CD14-positive monocyte (primary cell): Measurements from ENCODE around the gene CDC25A. TPM values are rescaled to one million over a fixed set of nuclear protein-coding genes. Genes with fewer than 3 reads are reported as not detected.
A peak's percentile ranks its signal among the peaks of the same experiment; 100 is the strongest.

Experiments
- DNase-seq, 3 donors: peaks; one replicate each; pipeline ENCODE4 v3.0.0-alpha.2; 2011 to 2022
- H2AFZ ChIP-seq: 2 replicates; pipeline ENCODE4 v1.6.0; 2012; ENCODE audit warnings: mild to moderate bottlenecking, low read depth, low read length, inconsistent platforms; ENCODE audit not compliant: insufficient read depth, poor library complexity, severe bottlenecking
- H3K27ac ChIP-seq, 2 donors: 1 replicate in 1 of 2; 2 replicates in 1 of 2; pipeline ENCODE4 v1.5.1; 2012 to 2013; ENCODE audit warnings: low read length in 2 of 2, control low read depth in 1 of 2, inconsistent platforms in 1 of 2, low read depth in 1 of 2, mild to moderate bottlenecking in 1 of 2
- H3K27me3 ChIP-seq, 2 donors: one replicate each; pipeline versions ENCODE4 v1.6.0 to v1.6.1; 2011 to 2013; ENCODE audit warnings: low read length in 2 of 2; ENCODE audit not compliant: control insufficient read depth in 2 of 2, insufficient read depth in 2 of 2
- H3K36me3 ChIP-seq, 2 donors: replicated peaks in 1 of 2; 1 replicate in 1 of 2; 2 replicates in 1 of 2; pipeline versions ENCODE4 v1.5.1 to v1.6.1; 2012 to 2013; ENCODE audit warnings: low read length in 2 of 2, control low read depth in 1 of 2, inconsistent platforms in 1 of 2, mild to moderate bottlenecking in 1 of 2; ENCODE audit not compliant: insufficient read depth in 2 of 2, control insufficient read depth in 1 of 2
- H3K4me1 ChIP-seq, 2 donors: 1 replicate in 1 of 2; 2 replicates in 1 of 2; pipeline versions ENCODE4 v1.5.1 to v1.6.1; 2012 to 2013; ENCODE audit warnings: low read length in 2 of 2, control low read depth in 1 of 2, inconsistent platforms in 1 of 2, mild to moderate bottlenecking in 1 of 2, moderate library complexity in 1 of 2; ENCODE audit not compliant: insufficient read depth in 2 of 2, control insufficient read depth in 1 of 2
- H3K4me2 ChIP-seq: replicated peaks from 2 replicates; pipeline ENCODE3; 2012; ENCODE audit warnings: low read length, moderate library complexity, mild to moderate bottlenecking; ENCODE audit not compliant: poor library complexity, severe bottlenecking; ENCODE audit errors: extremely low read depth
- H3K4me3 ChIP-seq, 3 experiments: fragments of 200-600 bp in 1 of 3; sonication (generic) in 1 of 3; replicated peaks in 1 of 3; 1 replicate in 2 of 3; 2 replicates in 1 of 3; pipeline ENCODE4 v1.5.1; 2011 to 2013; ENCODE audit warnings: low read length in 3 of 3, mild to moderate bottlenecking in 3 of 3, control low read depth in 2 of 3, low read depth in 2 of 3, inconsistent platforms in 1 of 3, moderate library complexity in 1 of 3
- H3K79me2 ChIP-seq: 2 replicates; pipeline ENCODE4 v1.6.0; 2012; ENCODE audit warnings: mild to moderate bottlenecking, control low read depth, inconsistent platforms, low read length, moderate library complexity; ENCODE audit not compliant: insufficient read depth
- H3K9ac ChIP-seq: 2 replicates; pipeline ENCODE4 v1.6.0; 2017; ENCODE audit warnings: low read length, mild to moderate bottlenecking; ENCODE audit not compliant: insufficient read depth, poor library complexity, severe bottlenecking
- H3K9me3 ChIP-seq, 2 donors: replicated peaks in 1 of 2; 1 replicate in 1 of 2; 2 replicates in 1 of 2; pipeline versions ENCODE4 v1.5.1 to v1.6.1; 2012 to 2013; ENCODE audit warnings: low read length in 2 of 2, control low read depth in 1 of 2; ENCODE audit not compliant: control insufficient read depth in 1 of 2, insufficient read depth in 1 of 2
- H4K20me1 ChIP-seq: 2 replicates; pipeline ENCODE4 v1.6.0; 2012; ENCODE audit warnings: mild to moderate bottlenecking, low read length, control low read depth, moderate library complexity; ENCODE audit not compliant: insufficient read depth
- H3K27ac Mint-ChIP-seq, 7 donors: one replicate each; pipeline ENCODE4 v1.8.0; 2020; ENCODE audit warnings: mild to moderate bottlenecking in 7 of 7, mixed read lengths in 7 of 7, moderate library complexity in 6 of 7, inconsistent platforms in 2 of 7
- H3K27me3 Mint-ChIP-seq, 3 donors: one replicate each; pipeline ENCODE4 v1.8.0; 2021 to 2022; ENCODE audit warnings: low read depth in 3 of 3, mild to moderate bottlenecking in 3 of 3, mixed read lengths in 3 of 3, moderate library complexity in 3 of 3, inconsistent platforms in 1 of 3
- H3K36me3 Mint-ChIP-seq, 2 donors: one replicate each; pipeline ENCODE4 v1.8.0; 2020; ENCODE audit warnings: mixed read lengths in 2 of 2, inconsistent platforms in 1 of 2, mild to moderate bottlenecking in 1 of 2
- H3K4me1 Mint-ChIP-seq: one replicate; pipeline ENCODE4 v1.8.0; 2020; ENCODE audit warnings: mild to moderate bottlenecking, mixed read lengths
- H3K4me3 Mint-ChIP-seq, 2 donors: one replicate each; pipeline ENCODE4 v1.8.0; 2020; ENCODE audit warnings: mild to moderate bottlenecking in 2 of 2, mixed read lengths in 2 of 2, moderate library complexity in 1 of 2
- H3K9me3 Mint-ChIP-seq, 7 donors: one replicate each; pipeline ENCODE4 v1.8.0; 2020 to 2022; ENCODE audit warnings: mixed read lengths in 7 of 7, mild to moderate bottlenecking in 6 of 7, moderate library complexity in 6 of 7, inconsistent platforms in 2 of 7
- WGBS: methylation state at CpG from one replicate; pipeline ENCODE4 v1.1.5; 2013; ENCODE audit warnings: missing lambda C conversion rate; ENCODE audit not compliant: insufficient coverage; 5-methylcytosine and 5-hydroxymethylcytosine counted together
- intact Hi-C, 2 donors: fragments of 100-400 bp; cut with micrococcal nuclease; formaldehyde crosslinking; loops; one replicate each; pipeline versions ENCODE4 v1.15.0 to v1.15.1; 2023
- polyA plus RNA-seq, 3 donors: library from polyadenylated mRNA; depleted of rRNA in 1 of 3; unstranded in 2 of 3; stranded (reverse) in 1 of 3; fragments of 300-500 nt in 2 of 3; fragments of >200 nt in 1 of 3; fragmentation: Illumina TruSeq in 2 of 3; gene quantifications; 1 replicate in 2 of 3; 2 replicates in 1 of 3; pipeline ENCODE4 v1.2.3, GENCODE V29; 2012 to 2021
- TF ChIP-seq, protein P1 (sequence below): fragments of 200-600 bp; IDR thresholded peaks from one replicate; pipeline ENCODE4 v1.8.0; 2022; ENCODE audit warnings: antibody characterized with exemption, mild to moderate bottlenecking

Gene CDC25A
- polyA plus RNA-seq, 3 donors: 0.07 to 0.39 TPM; not detected in 1

DNA sequence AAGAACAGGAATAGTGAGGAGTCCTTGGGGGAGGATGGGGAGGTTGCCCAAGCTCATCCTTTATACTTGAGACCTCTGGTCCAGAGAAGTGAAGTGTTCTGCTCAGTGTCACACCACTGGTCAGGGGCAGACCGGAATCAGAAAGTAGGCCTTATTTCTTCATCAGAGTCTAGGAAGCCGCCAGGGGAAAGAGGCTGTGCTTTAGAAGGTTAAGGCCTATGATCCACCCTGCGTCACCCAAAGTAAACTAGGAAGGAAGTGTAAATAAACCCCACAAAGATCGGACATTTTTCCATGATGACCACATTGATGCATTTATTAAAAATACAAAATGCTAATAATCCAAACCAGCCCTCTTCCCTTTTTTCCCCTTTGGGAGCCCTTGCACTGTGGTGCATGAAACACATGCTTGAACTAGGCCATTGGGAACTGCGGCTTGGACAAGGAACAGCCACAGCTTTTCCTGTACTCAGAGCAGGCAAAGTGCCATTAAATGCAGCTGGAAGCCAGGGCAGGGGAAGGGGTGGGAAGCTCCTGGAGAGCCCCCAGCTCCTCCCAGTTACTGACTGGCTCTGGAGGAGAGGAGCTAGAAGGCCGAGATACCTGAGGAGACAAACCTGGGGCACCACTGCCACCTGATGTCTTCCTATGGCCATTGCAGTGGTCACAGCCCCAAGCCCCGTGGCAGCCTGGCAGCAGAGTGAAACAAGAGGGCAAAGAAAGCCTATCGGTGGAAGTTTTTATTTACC, 37.0 kb downstream of the CDC25A start:
- no peak overlapping the region for H3K4me2 ChIP-seq
- H3K9me3 ChIP-seq: no peaks in the 10 kb centered on the region
- peak; percentile 2 to 15 (median 3) for DNase-seq
- H3K4me1 Mint-ChIP-seq: peaks cover 2% of the 10 kb centered on the region
- no peaks in the 10 kb centered on the region for H3K27me3 ChIP-seq
- H3K27ac ChIP-seq: no peak overlapping the region
- no peaks in the 10 kb centered on the region for H3K36me3 ChIP-seq
- H3K9ac ChIP-seq: no peak overlapping the region
- TF ChIP-seq, protein P1, sequence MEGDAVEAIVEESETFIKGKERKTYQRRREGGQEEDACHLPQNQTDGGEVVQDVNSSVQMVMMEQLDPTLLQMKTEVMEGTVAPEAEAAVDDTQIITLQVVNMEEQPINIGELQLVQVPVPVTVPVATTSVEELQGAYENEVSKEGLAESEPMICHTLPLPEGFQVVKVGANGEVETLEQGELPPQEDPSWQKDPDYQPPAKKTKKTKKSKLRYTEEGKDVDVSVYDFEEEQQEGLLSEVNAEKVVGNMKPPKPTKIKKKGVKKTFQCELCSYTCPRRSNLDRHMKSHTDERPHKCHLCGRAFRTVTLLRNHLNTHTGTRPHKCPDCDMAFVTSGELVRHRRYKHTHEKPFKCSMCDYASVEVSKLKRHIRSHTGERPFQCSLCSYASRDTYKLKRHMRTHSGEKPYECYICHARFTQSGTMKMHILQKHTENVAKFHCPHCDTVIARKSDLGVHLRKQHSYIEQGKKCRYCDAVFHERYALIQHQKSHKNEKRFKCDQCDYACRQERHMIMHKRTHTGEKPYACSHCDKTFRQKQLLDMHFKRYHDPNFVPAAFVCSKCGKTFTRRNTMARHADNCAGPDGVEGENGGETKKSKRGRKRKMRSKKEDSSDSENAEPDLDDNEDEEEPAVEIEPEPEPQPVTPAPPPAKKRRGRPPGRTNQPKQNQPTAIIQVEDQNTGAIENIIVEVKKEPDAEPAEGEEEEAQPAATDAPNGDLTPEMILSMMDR: peak; percentile 26
- H2AFZ ChIP-seq: peak overlapping the region; percentile 24
- no peaks in the 10 kb centered on the region for H3K4me1 ChIP-seq
- H3K27ac Mint-ChIP-seq: no peak overlapping the region
- intact Hi-C loops: no loop called here
- H3K4me3 Mint-ChIP-seq: no peak overlapping the region
- no peaks in the 10 kb centered on the region for H3K9me3 Mint-ChIP-seq
- H3K36me3 Mint-ChIP-seq: no peaks in the 10 kb centered on the region
- peaks cover 1 to 3% (median 1%) of the 10 kb centered on the region in 3 donors for H3K27me3 Mint-ChIP-seq
- WGBS: 42% methylated on average over 5 of the region's 8 CpGs
- no peaks in the 10 kb centered on the region for H3K79me2 ChIP-seq
- no peak overlapping the region for H3K4me3 ChIP-seq
- H4K20me1 ChIP-seq: no peaks in the 10 kb centered on the region

DNA sequence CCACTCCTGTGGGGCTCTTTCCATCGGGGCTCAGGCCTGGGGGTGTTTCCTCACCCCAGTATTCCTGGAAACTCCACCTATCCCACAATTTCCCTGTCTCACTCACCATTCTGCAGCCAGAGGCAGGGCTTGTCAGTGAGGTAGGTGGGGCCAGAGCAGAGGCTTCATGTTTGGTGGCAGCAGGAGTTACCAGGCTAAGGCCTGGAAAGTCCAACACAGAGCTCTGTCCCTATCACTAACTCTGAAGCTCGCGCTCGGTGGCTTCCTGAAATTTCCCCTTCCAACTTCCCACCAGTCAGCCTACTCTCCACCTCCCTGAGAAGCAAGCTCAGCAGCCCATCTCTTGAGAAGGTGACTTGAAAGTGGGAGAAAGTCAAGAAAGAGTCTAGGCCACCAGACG, 44.2 kb downstream of the CDC25A start:
- intact Hi-C loops: no loop called here

More for the DNA sequence above, 44.2 kb downstream of the CDC25A start:
- Histone ChIP-seq H3K4me1 (no peaks in the 10 kb centered on the region), H3K9me3 (no peaks in the 10 kb centered on the region), H3K4me3 (no peak overlapping the region), H3K79me2 (no peaks in the 10 kb centered on the region), H3K4me2 (no peak overlapping the region), H3K9ac (no peak overlapping the region), H2AFZ (peak overlapping the region; percentile 31), H4K20me1 (no peaks in the 10 kb centered on the region), H3K36me3 (no peaks in the 10 kb centered on the region), H3K27ac (no peak overlapping the region), H3K27me3 (no peaks in the 10 kb centered on the region)
- Mint-ChIP-seq H3K36me3 (no peaks in the 10 kb centered on the region), H3K27me3 (peaks cover 0 to 3% (median 3%) of the 10 kb centered on the region in 3 donors), H3K4me1 (peaks cover 4% of the 10 kb centered on the region), H3K4me3 (no peak overlapping the region), H3K27ac (peak overlapping the region in 2 of 7 donors; percentile 32 to 79), H3K9me3 (peaks cover 0 to 3% (median 0%) of the 10 kb centered on the region in 7 donors)
- DNase-seq: no peak
- TF ChIP-seq, protein P1: no peak
- WGBS: no CpG with 5 or more reads among the region's 5 CpGs
